ENCODE results near the gene EID2B. TPM values are rescaled to one million over a fixed set of nuclear protein-coding genes. Genes with fewer than 3 reads are reported as not detected.

Gene EID2B
- total RNA-seq, 4 donors from 2014 or later: 3.0 to 6.4 (median 6.1) TPM

DNA sequence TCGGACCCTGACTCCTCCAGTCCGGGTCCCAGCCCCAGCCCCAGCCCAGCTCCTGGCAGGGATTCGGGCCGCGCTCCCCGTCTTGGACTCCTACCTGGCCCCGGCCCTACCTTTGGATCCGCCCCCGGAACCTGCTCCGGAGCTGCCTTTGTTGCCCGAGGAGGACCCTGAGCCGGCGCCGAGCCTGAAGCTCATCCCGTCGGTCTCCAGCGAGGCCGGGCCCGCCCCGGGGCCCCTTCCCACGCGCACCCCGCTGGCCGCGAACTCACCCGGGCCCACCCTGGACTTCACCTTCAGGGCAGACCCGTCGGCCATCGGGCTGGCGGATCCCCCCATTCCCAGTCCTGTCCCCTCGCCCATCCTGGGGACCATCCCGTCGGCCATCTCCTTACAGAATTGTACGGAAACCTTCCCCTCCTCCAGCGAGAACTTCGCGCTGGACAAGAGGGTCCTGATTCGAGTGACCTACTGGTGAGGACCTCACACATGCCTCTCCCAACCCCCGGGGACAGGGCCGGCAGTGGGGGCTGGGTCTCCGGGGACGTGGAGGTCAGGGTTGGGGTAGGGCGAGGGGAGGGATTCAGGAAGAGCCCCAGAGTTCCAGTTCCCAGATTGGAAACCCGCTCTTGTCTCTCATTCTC, 17.0 kb downstream of the EID2B start:
- WGBS: no CpG with 5 or more reads among the region's 44 CpGs
- Histone ChIP-seq H3K4me1 (peaks cover 10 to 19% (median 17%) of the 10 kb centered on the region in 4 donors), H3K27me3 (peaks cover 0 to 70% (median 29%) of the 10 kb centered on the region in 4 donors), H3K36me3 (no peaks in the 10 kb centered on the region), H3K27ac (replicated peaks in 1 of 4) (no peak overlapping the region), H3K4me3 (peak overlapping the region; percentile 42 to 59 (median 47)), H3K9me3 (no peaks in the 10 kb centered on the region)
- TF ChIP-seq POLR2A (IDR thresholded peaks at IDR 0.05; ENCODE audit: low read depth) (no peak), POLR2AphosphoS5 (IDR thresholded peaks at IDR 0.05) (no peak), EP300 (IDR thresholded peaks at IDR 0.05) (no peak)
- TF ChIP-seq, protein P1, sequence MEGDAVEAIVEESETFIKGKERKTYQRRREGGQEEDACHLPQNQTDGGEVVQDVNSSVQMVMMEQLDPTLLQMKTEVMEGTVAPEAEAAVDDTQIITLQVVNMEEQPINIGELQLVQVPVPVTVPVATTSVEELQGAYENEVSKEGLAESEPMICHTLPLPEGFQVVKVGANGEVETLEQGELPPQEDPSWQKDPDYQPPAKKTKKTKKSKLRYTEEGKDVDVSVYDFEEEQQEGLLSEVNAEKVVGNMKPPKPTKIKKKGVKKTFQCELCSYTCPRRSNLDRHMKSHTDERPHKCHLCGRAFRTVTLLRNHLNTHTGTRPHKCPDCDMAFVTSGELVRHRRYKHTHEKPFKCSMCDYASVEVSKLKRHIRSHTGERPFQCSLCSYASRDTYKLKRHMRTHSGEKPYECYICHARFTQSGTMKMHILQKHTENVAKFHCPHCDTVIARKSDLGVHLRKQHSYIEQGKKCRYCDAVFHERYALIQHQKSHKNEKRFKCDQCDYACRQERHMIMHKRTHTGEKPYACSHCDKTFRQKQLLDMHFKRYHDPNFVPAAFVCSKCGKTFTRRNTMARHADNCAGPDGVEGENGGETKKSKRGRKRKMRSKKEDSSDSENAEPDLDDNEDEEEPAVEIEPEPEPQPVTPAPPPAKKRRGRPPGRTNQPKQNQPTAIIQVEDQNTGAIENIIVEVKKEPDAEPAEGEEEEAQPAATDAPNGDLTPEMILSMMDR (IDR thresholded peaks at IDR 0.05): no peak
- intact Hi-C loops (cut with DNase I): no loop called here
- no peak for DNase-seq (ENCODE audit: extremely low spot score)

DNA sequence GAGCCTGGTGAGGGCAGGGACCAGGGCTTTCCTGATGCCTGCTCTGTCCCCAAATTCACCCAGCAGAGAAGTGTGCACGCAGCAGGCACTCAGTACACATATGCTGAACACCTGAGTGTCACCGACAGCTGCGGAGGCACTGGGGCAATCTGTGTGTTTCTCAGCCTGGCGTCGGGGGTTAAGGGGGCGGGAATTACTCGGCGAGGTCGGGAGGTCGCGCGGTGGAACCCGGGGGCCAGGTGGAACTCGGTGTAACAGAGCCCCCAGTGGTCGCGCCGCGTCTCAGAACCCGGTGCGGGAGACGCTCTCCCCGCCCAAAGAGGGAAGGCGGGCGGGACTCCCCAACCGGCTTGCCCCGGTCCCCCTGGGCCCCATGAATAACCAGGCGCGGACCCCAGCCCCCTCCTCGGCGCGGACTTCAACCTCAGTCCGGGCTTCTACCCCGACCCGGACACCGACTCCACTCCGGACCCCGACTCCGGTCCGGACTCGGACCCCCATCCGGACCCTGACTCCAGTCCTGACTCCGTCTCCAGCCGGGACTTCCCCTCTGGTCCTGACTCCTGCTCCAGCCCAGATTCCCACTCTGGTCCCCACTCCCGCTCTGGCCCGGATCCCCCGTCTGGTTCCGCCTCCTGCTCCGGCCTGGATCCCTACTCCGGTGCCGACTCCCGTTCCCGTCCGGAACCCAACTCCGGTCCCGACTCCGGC, 17.7 kb downstream of the EID2B start, which contains the start of gene SELENOV:
TSS of gene SELENOV (plus strand) at position 300 of the 711 bp plus-strand sequence. CDS start at position 374, 74 bp downstream.
- WGBS: 0% methylated on average over 27 of the region's 56 CpGs
- peaks cover 0 to 76% (median 29%) of the 10 kb centered on the region in 4 donors for H3K27me3 ChIP-seq
- intact Hi-C loops (cut with DNase I): no loop called here
- no peak within 1 kb of the TSS for H3K27ac ChIP-seq (replicated peaks in 1 of 4)
- no peak for DNase-seq (ENCODE audit: extremely low spot score)
- H3K4me3 ChIP-seq: peak within 1 kb of the TSS; percentile 42 to 59 (median 47)
- H3K4me1 ChIP-seq: peaks cover 10 to 19% (median 17%) of the 10 kb centered on the region in 4 donors
- no peaks in the 10 kb centered on the region for H3K36me3 ChIP-seq
- H3K9me3 ChIP-seq: no peaks in the 10 kb centered on the region
- TF ChIP-seq POLR2A (IDR thresholded peaks at IDR 0.05; ENCODE audit: low read depth) (no peak), EP300 (IDR thresholded peaks at IDR 0.05) (no peak), POLR2AphosphoS5 (IDR thresholded peaks at IDR 0.05) (no peak)
- TF ChIP-seq, protein P1 (IDR thresholded peaks at IDR 0.05): no peak

DNA sequence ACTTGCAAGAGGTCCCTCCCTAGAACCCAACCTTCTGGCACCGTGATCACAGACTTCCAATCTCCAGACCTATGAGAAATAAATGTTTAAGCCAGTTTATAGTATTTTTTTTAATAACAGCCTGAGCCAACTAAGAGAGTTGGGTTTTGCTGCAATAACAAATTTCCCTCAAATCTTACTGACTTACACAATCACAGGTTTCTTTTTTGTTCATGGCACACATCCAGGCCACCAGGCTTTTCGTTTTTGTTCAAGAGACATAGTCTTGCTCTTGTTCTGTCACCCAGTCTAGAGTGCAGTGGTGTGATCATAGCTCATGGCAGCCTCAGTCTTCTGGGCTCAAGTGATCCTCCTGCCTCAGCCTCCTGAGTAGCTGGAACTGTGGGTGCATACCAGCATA, 19.7 kb downstream of the EID2B start:
- no peak for DNase-seq (ENCODE audit: extremely low spot score)
- Histone ChIP-seq H3K4me3 (no peak overlapping the region), H3K36me3 (no peaks in the 10 kb centered on the region), H3K27ac (replicated peaks in 1 of 4) (no peak overlapping the region), H3K27me3 (peaks cover 0 to 96% (median 33%) of the 10 kb centered on the region in 4 donors), H3K4me1 (peaks cover 10 to 19% (median 17%) of the 10 kb centered on the region in 4 donors), H3K9me3 (no peaks in the 10 kb centered on the region)
- intact Hi-C loops (cut with DNase I): no loop called here
- WGBS: 53% methylated on average over 2 of the region's 2 CpGs
- TF ChIP-seq POLR2A (IDR thresholded peaks at IDR 0.05; ENCODE audit: low read depth) (no peak), POLR2AphosphoS5 (IDR thresholded peaks at IDR 0.05) (no peak), EP300 (IDR thresholded peaks at IDR 0.05) (no peak)
- TF ChIP-seq, protein P1 (IDR thresholded peaks at IDR 0.05): no peak

DNA sequence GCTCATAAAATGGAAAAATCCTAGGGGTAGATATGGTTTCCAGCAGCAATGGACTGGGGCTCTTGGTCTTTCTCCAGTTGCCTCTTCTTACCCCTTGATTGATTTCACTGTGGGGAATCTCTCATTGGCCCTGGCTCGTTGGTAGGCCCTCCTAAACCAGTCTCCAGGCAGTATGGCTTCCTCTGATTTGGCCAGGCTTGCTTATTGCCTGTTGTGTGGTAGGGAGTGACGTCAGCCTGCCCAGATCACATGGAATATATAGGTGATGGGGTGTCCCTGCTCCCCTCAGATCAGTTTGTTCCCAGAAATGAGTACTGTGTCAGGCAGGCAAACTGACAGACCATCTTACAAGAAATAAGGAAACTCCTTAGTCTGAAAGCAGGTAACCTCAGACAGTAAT, 23.4 kb downstream of the EID2B start:
- WGBS: 71% methylated on average over 2 of the region's 2 CpGs
- intact Hi-C loops (cut with DNase I): no loop called here
- no peak overlapping the region for H3K27ac ChIP-seq (replicated peaks in 1 of 4)
- H3K36me3 ChIP-seq: no peaks in the 10 kb centered on the region
- peaks cover 5 to 16% (median 10%) of the 10 kb centered on the region in 4 donors for H3K4me1 ChIP-seq
- no peaks in the 10 kb centered on the region for H3K9me3 ChIP-seq
- peaks cover 0 to 100% (median 48%) of the 10 kb centered on the region in 4 donors for H3K27me3 ChIP-seq
- TF ChIP-seq EP300 (IDR thresholded peaks at IDR 0.05): no peak
- TF ChIP-seq, protein P1 (IDR thresholded peaks at IDR 0.05): no peak
- no peak for TF ChIP-seq POLR2AphosphoS5 (IDR thresholded peaks at IDR 0.05)
- TF ChIP-seq POLR2A (IDR thresholded peaks at IDR 0.05; ENCODE audit: low read depth): no peak
- no peak for DNase-seq (ENCODE audit: extremely low spot score)
- no peak overlapping the region for H3K4me3 ChIP-seq

All from esophagus muscularis mucosa (tissue), 4 donors.